ENCODE results near the gene TECPR1. TPM values are rescaled to one million over a fixed set of nuclear protein-coding genes. Genes with fewer than 3 reads are reported as not detected.

TECPR1 gene
- total RNA-seq, 2 experiments from 2014 or later, result 45.6 to 60.7 TPM

DNA sequence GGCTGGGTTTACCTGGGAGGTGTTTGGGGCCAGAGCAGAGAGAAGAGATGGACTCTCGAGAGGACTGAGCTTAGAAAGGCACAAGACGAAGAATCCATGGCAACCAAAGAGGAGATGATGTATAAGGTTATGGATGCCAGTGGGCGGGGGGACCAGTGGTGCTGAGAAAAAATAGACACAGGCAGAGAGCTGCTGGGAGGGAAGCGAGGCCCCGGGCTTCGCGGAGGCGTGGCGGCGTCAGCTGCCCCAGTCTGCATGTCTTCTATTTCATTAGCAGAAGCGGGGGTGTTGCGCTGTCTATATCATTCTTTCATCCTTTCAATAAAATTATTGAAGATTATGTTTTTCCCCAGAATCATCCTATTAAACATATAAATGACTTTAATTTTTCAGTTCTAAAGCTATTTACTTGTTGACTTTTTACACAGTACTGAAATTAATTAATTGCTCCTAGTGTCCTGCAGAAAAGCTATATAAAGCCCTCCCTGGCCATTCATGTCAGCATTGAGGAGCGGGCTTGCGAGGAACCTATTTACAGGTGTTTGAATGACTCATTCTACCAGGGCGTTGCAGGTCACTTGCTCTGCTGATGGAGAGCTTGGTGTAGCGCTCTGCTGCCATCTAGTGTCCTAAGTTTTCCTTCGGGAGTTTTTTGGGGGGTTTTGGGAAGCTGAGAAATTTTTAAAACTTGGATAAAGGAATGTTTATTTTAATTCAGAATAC is 83.7 kb downstream of the TECPR1 start:
- Mint-ChIP-seq H3K27ac (peak overlapping the region; percentile 14), H3K27me3 (no peaks in the 10 kb centered on the region), H3K9me3 (ENCODE audit: low read depth) (no peaks in the 10 kb centered on the region), H3K4me3 (no peak overlapping the region), H3K4me1 (peaks cover 4% of the 10 kb centered on the region), H3K36me3 (no peaks in the 10 kb centered on the region)
- CTCF ChIA-PET, result interaction anchor here (0.7 to 10.0 kb wide), 33 partner anchors 10 to 1051 kb away, joined by 3 to 210 read pairs (median 4); partner anchors contain the start of genes LMTK2 and SDHAF3
- ATAC-seq (peak; percentile 85), DNase-seq (peak; percentile 73)

- Mint-ChIP-seq H3K27me3 (no peaks in the 10 kb centered on the region), H3K27ac (no peak overlapping the region), H3K4me3 (no peak overlapping the region), H3K36me3 (no peaks in the 10 kb centered on the region), H3K4me1 (peaks cover 4% of the 10 kb centered on the region), H3K9me3 (ENCODE audit: low read depth) (no peaks in the 10 kb centered on the region)
- no peak for DNase-seq
- CTCF ChIA-PET, result interaction anchor here (0.8 to 10.0 kb wide), 16 partner anchors 9 to 1050 kb away, joined by 3 to 210 read pairs (median 6); partner anchors contain the start of genes LMTK2 and SDHAF3
- ATAC-seq, result no peak
Observed at GRCh38 chr7:98167653-98168052, 84.4 kb downstream of the TECPR1 start.

GRCh38 chr7:98166668-98166970 is 85.4 kb downstream of the TECPR1 start:
- DNase-seq (no peak), ATAC-seq (no peak)
- Mint-ChIP-seq H3K9me3 (ENCODE audit: low read depth) (no peaks in the 10 kb centered on the region), H3K36me3 (no peaks in the 10 kb centered on the region), H3K27ac (no peak overlapping the region), H3K27me3 (no peaks in the 10 kb centered on the region), H3K4me1 (peaks cover 4% of the 10 kb centered on the region), H3K4me3 (no peak overlapping the region)
- CTCF ChIA-PET, result interaction anchor here (0.9 to 10.0 kb wide), 13 partner anchors 9 to 153 kb away, joined by 3 to 210 read pairs (median 5); partner anchors contain the start of gene LMTK2

DNA sequence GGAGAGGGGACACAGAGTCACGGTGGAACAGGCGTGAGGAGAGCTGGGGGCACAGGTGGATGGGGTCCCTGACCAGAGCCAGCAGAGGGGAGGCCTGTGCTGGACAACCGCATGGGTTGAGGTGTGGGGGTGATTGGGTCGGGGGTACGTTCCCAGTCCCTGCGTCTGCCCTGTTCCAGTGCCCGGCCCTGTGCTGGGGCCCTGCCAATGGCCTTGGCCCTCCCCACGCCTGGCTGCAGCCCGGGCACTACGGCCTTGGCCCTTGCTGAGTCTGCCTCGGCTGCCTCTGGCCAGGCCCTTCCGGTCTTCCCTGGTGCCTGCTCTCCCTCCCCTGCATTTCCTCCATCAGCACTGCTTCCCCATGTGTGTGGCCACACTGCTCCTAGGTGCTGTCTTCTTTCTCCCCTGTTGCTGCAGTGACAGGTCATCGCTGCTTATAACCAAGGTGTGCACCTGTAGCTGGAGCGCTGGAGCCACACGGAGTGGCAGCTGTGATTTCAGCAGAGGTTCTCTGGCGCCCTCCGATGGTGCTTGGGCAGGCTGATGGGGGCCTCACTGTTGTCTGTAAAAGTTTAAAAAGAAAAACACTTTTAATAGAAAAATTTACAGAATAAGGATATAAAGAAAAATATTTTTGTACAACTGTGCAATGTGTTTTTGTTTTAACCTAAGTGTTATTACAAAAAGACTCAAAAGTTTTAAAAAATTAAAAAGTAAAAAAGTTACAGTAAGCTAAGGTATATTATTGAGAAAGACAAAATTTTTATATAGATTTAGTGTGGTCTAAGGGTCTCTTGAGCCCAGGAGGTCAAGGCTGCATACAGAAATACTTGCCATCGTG is 86.0 kb downstream of the TECPR1 start:
- Mint-ChIP-seq H3K4me3 (no peak overlapping the region), H3K9me3 (ENCODE audit: low read depth) (no peaks in the 10 kb centered on the region), H3K4me1 (peaks cover 4% of the 10 kb centered on the region), H3K36me3 (no peaks in the 10 kb centered on the region), H3K27ac (no peak overlapping the region), H3K27me3 (no peaks in the 10 kb centered on the region)
- ATAC-seq (peak; percentile 63), DNase-seq (peak; percentile 62)
- CTCF ChIA-PET, result interaction anchor here (0.6 to 10.0 kb wide), 14 partner anchors 9 to 152 kb away, joined by 3 to 210 read pairs (median 5); partner anchors contain the start of gene LMTK2

Other genes with a start within 250 kb of the TECPR1 start
- gene LMTK2, start 145.4 kb downstream of the TECPR1 start, total RNA-seq, result 1 to 10 TPM; 8.5 to 9.6 TPM
- gene BHLHA15, start 40.8 kb downstream of the TECPR1 start, total RNA-seq, result under 1 TPM in 1 of 2 experiments, not detected in 1; 0.33 TPM
- 10 to 100 TPM; 38.3 to 43.5 TPM for gene BRI3, start 29.5 kb upstream of the TECPR1 start, total RNA-seq
- gene BAIAP2L1, start 148.9 kb upstream of the TECPR1 start, total RNA-seq, result 1 to 10 TPM; 1.1 to 1.4 TPM